A673 (cell line): Measurements from ENCODE around the gene MPP4. TPM values are rescaled to one million over a fixed set of nuclear protein-coding genes. Genes with fewer than 3 reads are reported as not detected.

Experiments used
- BruUV-seq: library from RNA; stranded (reverse); fragments of 400-500 nt; replicated peaks from 2 replicates; lab custom pipeline; 2021; lab: Mats Ljungman, UMichigan
- CTCF ChIA-PET: fragments of 300-600 bp; sonication (Branson Sonifier 250); formaldehyde crosslinking; loops from one replicate; lab custom pipeline; 2022; ENCODE audit warnings: antibody characterized with exemption; lab: Charles Lee
- POLR2A ChIA-PET: fragments of 300-600 bp; sonication (Branson Sonifier 250); formaldehyde crosslinking; loops from one replicate; lab custom pipeline; 2022; ENCODE audit warnings: antibody characterized with exemption; ENCODE audit not compliant: low non-redundant PET; lab: Charles Lee
- DNase-seq: peaks from one replicate; pipeline ENCODE4 v3.0.0-alpha.2; 2015; ENCODE audit warnings: low spot score
- H3K27ac ChIP-seq: fragments of 200-600 bp; sonication (generic); 2 replicates; pipeline ENCODE4 v1.5.1; 2016; ENCODE audit warnings: mixed run types, low read depth, mild to moderate bottlenecking, mixed read lengths, antibody characterized with exemption, low read length; ENCODE audit not compliant: poor library complexity, severe bottlenecking
- H3K27me3 ChIP-seq: fragments of 200-600 bp; sonication (generic); replicated peaks from 2 replicates; pipeline ENCODE4 v1.6.1; 2017; ENCODE audit warnings: mixed run types, low read depth, mild to moderate bottlenecking, mixed read lengths, antibody characterized with exemption, low read length; ENCODE audit not compliant: insufficient read depth, poor library complexity
- H3K36me3 ChIP-seq: fragments of 200-600 bp; sonication (generic); 2 replicates; pipeline ENCODE4 v1.6.1; 2016; ENCODE audit warnings: mixed run types, mild to moderate bottlenecking, mixed read lengths, antibody characterized with exemption, low read length; ENCODE audit not compliant: insufficient read depth, poor library complexity, severe bottlenecking
- H3K4me1 ChIP-seq: fragments of 200-600 bp; sonication (generic); 2 replicates; pipeline ENCODE4 v1.6.1; 2017; ENCODE audit warnings: mixed run types, mild to moderate bottlenecking, mixed read lengths, antibody characterized with exemption, low read length; ENCODE audit not compliant: insufficient read depth, poor library complexity, severe bottlenecking
- H3K4me3 ChIP-seq: fragments of 200-600 bp; sonication (generic); 2 replicates; pipeline ENCODE4 v1.5.1; 2016; ENCODE audit warnings: low read depth, mixed run types, mild to moderate bottlenecking, mixed read lengths, low read length; ENCODE audit not compliant: poor library complexity, severe bottlenecking
- H3K9me3 ChIP-seq: fragments of 200-600 bp; sonication (generic); 2 replicates; pipeline ENCODE4 v1.6.1; 2016; ENCODE audit warnings: mixed run types, low read depth, mild to moderate bottlenecking, mixed read lengths, antibody characterized with exemption, low read length; ENCODE audit not compliant: poor library complexity, severe bottlenecking
- EZH2 ChIP-seq: fragments of 200-600 bp; sonication (generic); IDR thresholded peaks from 2 replicates; pipeline ENCODE4 v1.6.1; 2017; ENCODE audit warnings: borderline replicate concordance, low read depth, mild to moderate bottlenecking, mixed read lengths, antibody characterized with exemption, low read length; ENCODE audit not compliant: poor library complexity, severe bottlenecking
- intact Hi-C: fragments of 100-400 bp; cut with micrococcal nuclease; formaldehyde crosslinking; loops from one replicate; pipeline ENCODE4 v1.10.0; 2022; ENCODE audit not compliant: unreplicated experiment
- total RNA-seq: library from RNA; stranded (reverse); gene quantifications from 2 replicates; pipeline ENCODE4 v1.2.3, GENCODE V29; 2021
- TF ChIP-seq, protein P1 (sequence below): fragments of 300-800, 200-600 bp; sonication (generic); conservative IDR thresholded peaks from 2 replicates; pipeline ENCODE4 v1.5.1; 2017; ENCODE audit warnings: low read depth, mild to moderate bottlenecking, antibody characterized with exemption, low read length, moderate library complexity, mixed read lengths

Gene MPP4
- total RNA-seq, 1 experiment from 2014 or later: 1.6 TPM

DNA sequence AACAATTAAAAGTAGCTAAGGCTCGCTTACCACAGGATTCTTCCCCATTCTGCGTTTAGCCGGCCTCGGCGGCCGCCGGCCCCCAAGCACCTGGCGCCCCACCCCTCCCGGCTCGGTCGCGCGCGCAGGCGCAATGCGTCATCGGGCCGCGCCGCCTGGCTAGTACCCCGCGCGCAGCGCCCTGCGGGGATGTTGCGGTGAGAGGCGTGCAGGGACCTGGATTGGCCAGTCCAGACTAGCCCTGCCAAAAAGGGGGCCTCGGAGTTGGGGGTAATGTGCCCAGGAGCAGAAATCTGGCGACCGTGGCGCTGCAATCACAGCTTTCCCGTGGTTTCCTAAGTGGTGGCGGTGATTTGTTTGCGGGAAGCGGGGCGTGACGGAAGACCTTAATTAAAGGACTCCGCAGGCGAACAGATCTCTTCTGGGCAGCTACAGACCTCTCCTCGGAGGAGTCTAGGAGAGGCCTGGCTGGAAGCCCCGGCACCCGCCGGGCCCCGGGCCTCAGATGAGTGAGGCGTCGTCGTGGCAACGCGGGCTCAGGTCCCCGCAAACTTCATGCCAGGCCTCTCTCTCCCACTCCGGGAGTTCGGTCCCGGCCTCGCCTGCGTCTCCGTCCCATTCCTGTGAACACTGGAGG, 55.7 kb downstream of the MPP4 start:
- intact Hi-C loops: loop anchor here (10.0 kb wide), 1 partner anchor 408 kb away; no protein-coding TSS in a partner anchor
- TSS peak; percentile 68 for BruUV-seq
- H3K27me3 ChIP-seq: no peaks in the 10 kb centered on the region
- H3K27ac ChIP-seq: peak overlapping the region; percentile 84
- H3K4me1 ChIP-seq: peaks cover 16% of the 10 kb centered on the region
- H3K36me3 ChIP-seq: no peaks in the 10 kb centered on the region
- H3K4me3 ChIP-seq: peak overlapping the region; percentile 83
- ChIA-PET CTCF (no interaction called here), POLR2A (no interaction called here)
- H3K9me3 ChIP-seq: no peaks in the 10 kb centered on the region
- TF ChIP-seq, protein P1, sequence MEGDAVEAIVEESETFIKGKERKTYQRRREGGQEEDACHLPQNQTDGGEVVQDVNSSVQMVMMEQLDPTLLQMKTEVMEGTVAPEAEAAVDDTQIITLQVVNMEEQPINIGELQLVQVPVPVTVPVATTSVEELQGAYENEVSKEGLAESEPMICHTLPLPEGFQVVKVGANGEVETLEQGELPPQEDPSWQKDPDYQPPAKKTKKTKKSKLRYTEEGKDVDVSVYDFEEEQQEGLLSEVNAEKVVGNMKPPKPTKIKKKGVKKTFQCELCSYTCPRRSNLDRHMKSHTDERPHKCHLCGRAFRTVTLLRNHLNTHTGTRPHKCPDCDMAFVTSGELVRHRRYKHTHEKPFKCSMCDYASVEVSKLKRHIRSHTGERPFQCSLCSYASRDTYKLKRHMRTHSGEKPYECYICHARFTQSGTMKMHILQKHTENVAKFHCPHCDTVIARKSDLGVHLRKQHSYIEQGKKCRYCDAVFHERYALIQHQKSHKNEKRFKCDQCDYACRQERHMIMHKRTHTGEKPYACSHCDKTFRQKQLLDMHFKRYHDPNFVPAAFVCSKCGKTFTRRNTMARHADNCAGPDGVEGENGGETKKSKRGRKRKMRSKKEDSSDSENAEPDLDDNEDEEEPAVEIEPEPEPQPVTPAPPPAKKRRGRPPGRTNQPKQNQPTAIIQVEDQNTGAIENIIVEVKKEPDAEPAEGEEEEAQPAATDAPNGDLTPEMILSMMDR: no peak
- no peak for TF ChIP-seq EZH2
- peak; percentile 88 for DNase-seq

DNA sequence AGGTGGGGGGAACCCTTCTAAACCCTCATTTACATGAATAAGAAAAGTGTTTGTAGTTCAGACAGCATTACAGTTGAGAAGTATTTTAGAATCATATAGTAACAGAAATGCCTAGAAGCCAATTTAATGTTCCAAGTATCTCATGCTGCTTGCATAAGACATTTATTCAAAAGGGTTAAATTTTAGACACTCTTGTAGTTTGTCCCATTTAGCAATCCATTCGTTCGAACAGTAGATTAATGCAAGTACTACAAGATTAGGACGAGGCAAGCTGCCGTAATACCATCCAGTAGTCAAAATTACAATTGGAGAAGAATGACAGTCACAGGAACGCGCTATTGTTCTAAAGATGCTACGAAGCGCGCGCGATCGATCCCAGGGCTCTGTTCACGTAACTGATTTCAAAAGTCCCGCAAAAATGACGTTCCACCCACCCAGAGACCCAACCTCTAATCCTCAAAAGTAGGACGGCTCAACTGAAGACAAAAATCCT, 56.3 kb downstream of the MPP4 start:
- intact Hi-C loops: loop anchor here (10.0 kb wide), 1 partner anchor 407 kb away; no protein-coding TSS in a partner anchor
- Histone ChIP-seq H3K9me3 (no peaks in the 10 kb centered on the region), H3K4me1 (peaks cover 16% of the 10 kb centered on the region), H3K4me3 (peak overlapping the region; percentile 83), H3K27me3 (no peaks in the 10 kb centered on the region), H3K27ac (peak overlapping the region; percentile 84), H3K36me3 (no peaks in the 10 kb centered on the region)
- ChIA-PET POLR2A (no interaction called here), CTCF (no interaction called here)
- TF ChIP-seq, protein P1: no peak
- TF ChIP-seq EZH2: no peak
- no peak for DNase-seq
- TSS peak; percentile 78 for BruUV-seq

DNA sequence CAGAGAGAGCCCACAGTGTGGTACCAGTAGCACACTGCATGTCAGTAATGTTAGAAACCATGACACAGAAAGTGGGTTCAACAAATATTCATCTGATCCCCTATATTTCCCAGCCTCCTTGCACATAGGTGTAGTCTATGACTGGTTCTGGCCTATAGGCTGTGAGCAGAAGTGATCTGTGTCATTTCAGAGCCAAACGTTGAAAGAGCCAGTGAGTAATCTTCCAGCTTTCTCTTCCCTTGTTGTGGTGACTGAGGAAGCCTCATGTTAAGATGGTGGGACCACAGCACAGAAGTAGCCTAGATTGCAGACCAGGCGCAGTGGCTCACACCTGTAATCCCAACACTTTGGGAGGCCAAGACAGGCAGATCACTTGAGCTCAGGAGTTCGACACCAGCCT, 59.2 kb downstream of the MPP4 start:
- no peak overlapping the region for H3K4me3 ChIP-seq
- POLR2A ChIA-PET: no interaction called here
- no peak for DNase-seq
- peaks cover 15% of the 10 kb centered on the region for H3K4me1 ChIP-seq
- intact Hi-C loops: no loop called here
- no peaks in the 10 kb centered on the region for H3K9me3 ChIP-seq
- BruUV-seq: no TSS peak
- TF ChIP-seq, protein P1: no peak
- TF ChIP-seq EZH2: no peak
- H3K27ac ChIP-seq: no peak overlapping the region
- CTCF ChIA-PET: no interaction called here
- no peaks in the 10 kb centered on the region for H3K27me3 ChIP-seq
- H3K36me3 ChIP-seq: peaks cover 21% of the 10 kb centered on the region
